HEK293 (cell line): ENCODE measurements around the gene PKNOX1.

Source experiments
- KLF10 ChIP-seq: fragments of 450-650 bp; IDR thresholded peaks from 2 replicates; pipeline ENCODE4 v1.5.1; 2018; ENCODE audit warnings: missing biosample characterization, mild to moderate bottlenecking, missing genetic modification characterization
- KLF7 ChIP-seq: fragments of 450-650 bp; formaldehyde crosslinking; IDR thresholded peaks from 2 replicates; pipeline ENCODE4 v1.5.1; 2016; ENCODE audit warnings: missing biosample characterization, missing genetic modification characterization, borderline replicate concordance
- KLF8 ChIP-seq: fragments of 450-650 bp; formaldehyde crosslinking; IDR thresholded peaks from 2 replicates; pipeline ENCODE4 v1.5.1; 2016; ENCODE audit warnings: missing biosample characterization, missing genetic modification characterization
- ZBTB11 ChIP-seq: fragments of 450-650 bp; formaldehyde crosslinking; conservative IDR thresholded peaks from 2 replicates; pipeline ENCODE4 v1.5.1; 2016; ENCODE audit warnings: low read depth, missing biosample characterization, missing genetic modification characterization
- ZBTB49 ChIP-seq: fragments of 450-650 bp; formaldehyde crosslinking; IDR thresholded peaks from 2 replicates; pipeline ENCODE4 v1.5.1; 2016; ENCODE audit warnings: missing biosample characterization, missing genetic modification characterization, low read depth
- ZBTB8A ChIP-seq: fragments of 450-650 bp; formaldehyde crosslinking; IDR thresholded peaks from 2 replicates; pipeline ENCODE4 v1.5.1; 2016; ENCODE audit warnings: missing biosample characterization, missing genetic modification characterization
- ZNF140 ChIP-seq: fragments of 450-650 bp; formaldehyde crosslinking; IDR thresholded peaks from 2 replicates; pipeline ENCODE4 v1.5.1; 2016; ENCODE audit warnings: missing biosample characterization, missing genetic modification characterization
- ZNF2 ChIP-seq: fragments of 450-650 bp; formaldehyde crosslinking; IDR thresholded peaks from 2 replicates; pipeline ENCODE4 v1.5.1; 2016; ENCODE audit warnings: missing biosample characterization, missing genetic modification characterization
- ZNF324 ChIP-seq: fragments of 450-650 bp; formaldehyde crosslinking; IDR thresholded peaks from 2 replicates; pipeline ENCODE4 v1.5.1; 2016; ENCODE audit warnings: missing biosample characterization, missing genetic modification characterization
- ZNF335 ChIP-seq: fragments of 450-650 bp; formaldehyde crosslinking; conservative IDR thresholded peaks from 2 replicates; pipeline ENCODE4 v1.5.1; 2016; ENCODE audit warnings: missing biosample characterization, missing genetic modification characterization
- ZNF48 ChIP-seq: fragments of 450-650 bp; formaldehyde crosslinking; IDR thresholded peaks from 2 replicates; pipeline ENCODE4 v1.5.1; 2016; ENCODE audit warnings: missing biosample characterization, missing genetic modification characterization
- ZNF488 ChIP-seq: fragments of 450-650 bp; formaldehyde crosslinking; IDR thresholded peaks from 2 replicates; pipeline ENCODE4 v1.5.1; 2016; ENCODE audit warnings: missing biosample characterization, missing genetic modification characterization
- ZNF521 ChIP-seq: fragments of 450-650 bp; formaldehyde crosslinking; IDR thresholded peaks from 2 replicates; pipeline ENCODE4 v1.5.1; 2017; ENCODE audit warnings: missing biosample characterization, mild to moderate bottlenecking, missing genetic modification characterization
- ZNF561 ChIP-seq: fragments of 450-650 bp; IDR thresholded peaks from 2 replicates; pipeline ENCODE4 v1.5.1; 2018; ENCODE audit warnings: missing biosample characterization, missing genetic modification characterization, borderline replicate concordance
- ZNF76 ChIP-seq: fragments of 450-650 bp; formaldehyde crosslinking; IDR thresholded peaks from 2 replicates; pipeline ENCODE4; 2016; ENCODE audit warnings: low read depth, missing biosample characterization, missing genetic modification characterization, borderline replicate concordance
- ZNF785 ChIP-seq: fragments of 450-650 bp; formaldehyde crosslinking; IDR thresholded peaks from 2 replicates; pipeline ENCODE4 v1.5.1; 2016; ENCODE audit warnings: missing biosample characterization, missing genetic modification characterization
- TF ChIP-seq, protein P1 (sequence below): fragments of 450-650 bp; formaldehyde crosslinking; IDR thresholded peaks from 2 replicates; pipeline ENCODE4 v1.5.1; 2017; ENCODE audit warnings: missing biosample characterization, missing genetic modification characterization
- TF ChIP-seq, protein P2 (sequence below): fragments of 450-650 bp; formaldehyde crosslinking; conservative IDR thresholded peaks from 2 replicates; pipeline ENCODE4 v1.5.1; 2016; ENCODE audit warnings: low read depth, missing biosample characterization, missing genetic modification characterization
- TF ChIP-seq, protein P3 (sequence below): fragments of 450-650 bp; formaldehyde crosslinking; IDR thresholded peaks from 2 replicates; pipeline ENCODE4 v1.5.1; 2017; ENCODE audit warnings: missing biosample characterization, missing genetic modification characterization
- TF ChIP-seq, protein P4 (sequence below): fragments of 450-650 bp; formaldehyde crosslinking; IDR thresholded peaks from 2 replicates; pipeline ENCODE4 v1.5.1; 2017; ENCODE audit warnings: missing biosample characterization, missing genetic modification characterization

Gene PKNOX1

DNA sequence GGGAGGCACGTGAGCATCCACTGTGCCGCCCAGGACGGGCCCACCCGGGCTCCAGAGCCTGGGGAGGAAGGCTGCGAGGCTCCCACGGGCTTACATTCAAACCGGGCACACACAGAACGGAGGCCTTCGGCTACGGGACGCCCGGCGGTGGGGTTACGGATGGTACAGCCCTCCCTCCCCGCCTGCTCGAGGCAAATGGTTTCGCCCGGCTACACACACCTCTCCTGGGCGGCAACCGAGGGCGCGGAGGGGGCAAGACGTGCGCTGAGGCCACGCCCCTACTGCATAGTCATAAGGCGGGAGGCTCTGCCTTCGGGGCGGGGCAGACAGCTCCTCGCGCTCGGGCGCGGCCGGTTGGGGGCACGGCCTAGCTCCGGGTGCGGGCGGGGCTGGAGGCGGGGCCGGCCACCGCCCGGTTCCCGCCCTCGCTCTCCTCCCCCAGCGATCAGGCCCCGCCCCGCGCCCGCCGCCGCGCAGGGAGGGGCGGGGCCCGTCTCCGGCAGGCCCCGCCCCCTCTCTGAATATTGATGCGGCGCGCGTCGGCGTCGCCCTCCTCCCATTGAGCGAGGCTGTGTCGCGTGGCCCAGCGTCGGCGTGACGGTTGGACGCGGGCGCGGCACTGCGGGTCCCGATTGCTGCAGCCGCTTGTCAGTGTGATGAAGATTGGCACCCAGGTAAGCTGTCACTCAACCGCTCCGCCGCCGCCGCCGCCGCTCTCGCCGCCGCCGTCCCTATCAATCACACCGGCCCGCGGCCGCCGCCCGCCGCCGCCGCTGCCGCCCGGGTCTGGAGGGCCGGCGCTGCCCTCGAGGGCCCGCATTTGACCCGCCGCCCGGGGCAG, at the start of gene PKNOX1 (continued):
- no peak for TF ChIP-seq ZNF521 (tag by site-specific recombination)
- peak; percentile 100 for TF ChIP-seq KLF10 (tag by site-specific recombination)
- TF ChIP-seq ZNF2: peak; percentile 93
- TF ChIP-seq ZBTB8A (tag by site-specific recombination): peak; percentile 98
- TF ChIP-seq ZNF785: peak; percentile 88
- no peak for TF ChIP-seq ZNF48
- TF ChIP-seq, protein P1, sequence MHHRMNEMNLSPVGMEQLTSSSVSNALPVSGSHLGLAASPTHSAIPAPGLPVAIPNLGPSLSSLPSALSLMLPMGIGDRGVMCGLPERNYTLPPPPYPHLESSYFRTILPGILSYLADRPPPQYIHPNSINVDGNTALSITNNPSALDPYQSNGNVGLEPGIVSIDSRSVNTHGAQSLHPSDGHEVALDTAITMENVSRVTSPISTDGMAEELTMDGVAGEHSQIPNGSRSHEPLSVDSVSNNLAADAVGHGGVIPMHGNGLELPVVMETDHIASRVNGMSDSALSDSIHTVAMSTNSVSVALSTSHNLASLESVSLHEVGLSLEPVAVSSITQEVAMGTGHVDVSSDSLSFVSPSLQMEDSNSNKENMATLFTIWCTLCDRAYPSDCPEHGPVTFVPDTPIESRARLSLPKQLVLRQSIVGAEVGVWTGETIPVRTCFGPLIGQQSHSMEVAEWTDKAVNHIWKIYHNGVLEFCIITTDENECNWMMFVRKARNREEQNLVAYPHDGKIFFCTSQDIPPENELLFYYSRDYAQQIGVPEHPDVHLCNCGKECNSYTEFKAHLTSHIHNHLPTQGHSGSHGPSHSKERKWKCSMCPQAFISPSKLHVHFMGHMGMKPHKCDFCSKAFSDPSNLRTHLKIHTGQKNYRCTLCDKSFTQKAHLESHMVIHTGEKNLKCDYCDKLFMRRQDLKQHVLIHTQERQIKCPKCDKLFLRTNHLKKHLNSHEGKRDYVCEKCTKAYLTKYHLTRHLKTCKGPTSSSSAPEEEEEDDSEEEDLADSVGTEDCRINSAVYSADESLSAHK (tag by site-specific recombination): peak; percentile 33; the same call in 1 of the 2 replicates
- peak; percentile 47; the same call in 1 of the 2 replicates for TF ChIP-seq ZNF76
- TF ChIP-seq ZBTB49 (tag by site-specific recombination): no peak
- TF ChIP-seq, protein P2, sequence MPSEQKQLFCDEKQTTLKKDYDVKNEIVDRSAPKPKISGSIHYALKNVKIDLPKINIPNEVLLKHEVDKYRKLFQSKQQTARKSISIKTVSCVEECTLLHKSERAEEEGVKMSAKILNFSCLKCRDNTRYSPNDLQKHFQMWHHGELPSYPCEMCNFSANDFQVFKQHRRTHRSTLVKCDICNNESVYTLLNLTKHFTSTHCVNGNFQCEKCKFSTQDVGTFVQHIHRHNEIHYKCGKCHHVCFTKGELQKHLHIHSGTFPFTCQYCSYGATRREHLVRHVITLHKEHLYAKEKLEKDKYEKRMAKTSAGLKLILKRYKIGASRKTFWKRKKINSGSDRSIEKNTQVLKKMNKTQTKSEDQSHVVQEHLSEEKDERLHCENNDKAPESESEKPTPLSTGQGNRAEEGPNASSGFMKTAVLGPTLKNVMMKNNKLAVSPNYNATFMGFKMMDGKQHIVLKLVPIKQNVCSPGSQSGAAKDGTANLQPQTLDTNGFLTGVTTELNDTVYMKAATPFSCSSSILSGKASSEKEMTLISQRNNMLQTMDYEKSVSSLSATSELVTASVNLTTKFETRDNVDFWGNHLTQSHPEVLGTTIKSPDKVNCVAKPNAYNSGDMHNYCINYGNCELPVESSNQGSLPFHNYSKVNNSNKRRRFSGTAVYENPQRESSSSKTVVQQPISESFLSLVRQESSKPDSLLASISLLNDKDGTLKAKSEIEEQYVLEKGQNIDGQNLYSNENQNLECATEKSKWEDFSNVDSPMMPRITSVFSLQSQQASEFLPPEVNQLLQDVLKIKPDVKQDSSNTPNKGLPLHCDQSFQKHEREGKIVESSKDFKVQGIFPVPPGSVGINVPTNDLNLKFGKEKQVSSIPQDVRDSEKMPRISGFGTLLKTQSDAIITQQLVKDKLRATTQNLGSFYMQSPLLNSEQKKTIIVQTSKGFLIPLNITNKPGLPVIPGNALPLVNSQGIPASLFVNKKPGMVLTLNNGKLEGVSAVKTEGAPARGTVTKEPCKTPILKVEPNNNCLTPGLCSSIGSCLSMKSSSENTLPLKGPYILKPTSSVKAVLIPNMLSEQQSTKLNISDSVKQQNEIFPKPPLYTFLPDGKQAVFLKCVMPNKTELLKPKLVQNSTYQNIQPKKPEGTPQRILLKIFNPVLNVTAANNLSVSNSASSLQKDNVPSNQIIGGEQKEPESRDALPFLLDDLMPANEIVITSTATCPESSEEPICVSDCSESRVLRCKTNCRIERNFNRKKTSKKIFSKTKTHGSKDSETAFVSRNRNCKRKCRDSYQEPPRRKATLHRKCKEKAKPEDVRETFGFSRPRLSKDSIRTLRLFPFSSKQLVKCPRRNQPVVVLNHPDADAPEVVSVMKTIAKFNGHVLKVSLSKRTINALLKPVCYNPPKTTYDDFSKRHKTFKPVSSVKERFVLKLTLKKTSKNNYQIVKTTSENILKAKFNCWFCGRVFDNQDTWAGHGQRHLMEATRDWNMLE: peak; percentile 35; the same call in 1 of the 2 replicates
- peak; percentile 90 for TF ChIP-seq ZNF335 (tag by site-specific recombination)
- TF ChIP-seq, protein P3, sequence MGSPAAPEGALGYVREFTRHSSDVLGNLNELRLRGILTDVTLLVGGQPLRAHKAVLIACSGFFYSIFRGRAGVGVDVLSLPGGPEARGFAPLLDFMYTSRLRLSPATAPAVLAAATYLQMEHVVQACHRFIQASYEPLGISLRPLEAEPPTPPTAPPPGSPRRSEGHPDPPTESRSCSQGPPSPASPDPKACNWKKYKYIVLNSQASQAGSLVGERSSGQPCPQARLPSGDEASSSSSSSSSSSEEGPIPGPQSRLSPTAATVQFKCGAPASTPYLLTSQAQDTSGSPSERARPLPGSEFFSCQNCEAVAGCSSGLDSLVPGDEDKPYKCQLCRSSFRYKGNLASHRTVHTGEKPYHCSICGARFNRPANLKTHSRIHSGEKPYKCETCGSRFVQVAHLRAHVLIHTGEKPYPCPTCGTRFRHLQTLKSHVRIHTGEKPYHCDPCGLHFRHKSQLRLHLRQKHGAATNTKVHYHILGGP: no peak
- TF ChIP-seq KLF8: peak; percentile 99
- peak; percentile 84 for TF ChIP-seq ZNF561 (tag by site-specific recombination)
- TF ChIP-seq ZBTB11 (tag by site-specific recombination): no peak
- TF ChIP-seq, protein P4, sequence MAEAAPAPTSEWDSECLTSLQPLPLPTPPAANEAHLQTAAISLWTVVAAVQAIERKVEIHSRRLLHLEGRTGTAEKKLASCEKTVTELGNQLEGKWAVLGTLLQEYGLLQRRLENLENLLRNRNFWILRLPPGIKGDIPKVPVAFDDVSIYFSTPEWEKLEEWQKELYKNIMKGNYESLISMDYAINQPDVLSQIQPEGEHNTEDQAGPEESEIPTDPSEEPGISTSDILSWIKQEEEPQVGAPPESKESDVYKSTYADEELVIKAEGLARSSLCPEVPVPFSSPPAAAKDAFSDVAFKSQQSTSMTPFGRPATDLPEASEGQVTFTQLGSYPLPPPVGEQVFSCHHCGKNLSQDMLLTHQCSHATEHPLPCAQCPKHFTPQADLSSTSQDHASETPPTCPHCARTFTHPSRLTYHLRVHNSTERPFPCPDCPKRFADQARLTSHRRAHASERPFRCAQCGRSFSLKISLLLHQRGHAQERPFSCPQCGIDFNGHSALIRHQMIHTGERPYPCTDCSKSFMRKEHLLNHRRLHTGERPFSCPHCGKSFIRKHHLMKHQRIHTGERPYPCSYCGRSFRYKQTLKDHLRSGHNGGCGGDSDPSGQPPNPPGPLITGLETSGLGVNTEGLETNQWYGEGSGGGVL: peak; percentile 29; the same call in 1 of the 2 replicates
- no peak for TF ChIP-seq ZNF488 (tag by site-specific recombination)
- TF ChIP-seq ZNF324: peak; percentile 97
- no peak for TF ChIP-seq ZNF140
- peak; percentile 90 for TF ChIP-seq KLF7
